Adipose tissue (tissue), 3 donors: ENCODE data around the gene SDR42E2. TPM values are rescaled to one million over a fixed set of nuclear protein-coding genes. Genes with fewer than 3 reads are reported as not detected.

Experiments
- H3K27ac ChIP-seq: one replicate; pipeline ENCODE4 v1.5.1; 2013; ENCODE audit warnings: low read depth, low read length
- WGBS, 3 donors: extraction: QIAGEN DNeasy Blood & Tissue Kit; methylation state at CpG; one replicate each; pipeline ENCODE4 v1.1.7; 2013; 5-methylcytosine and 5-hydroxymethylcytosine counted together
- polyA plus RNA-seq, 3 donors: library from polyadenylated mRNA; stranded (reverse); fragments of 200-250 nt; gene quantifications; one replicate each; pipeline ENCODE4 v1.2.3, GENCODE V29; 2013
- donor health status: healthy with polysubstance abuse.
- donor health status: Bipolar disorder and iron deficiency.
- donor health status: healthy.

The SDR42E2 gene
- polyA plus RNA-seq, 3 donors = not detected

- H3K27ac ChIP-seq = no peak overlapping the region
- 90 to 98% (median 93%) methylated on average over 2 of the region's 2 CpGs for WGBS, 3 donors
Observed at GRCh38 chr16:22222006-22222405, 59.7 kb downstream of the SDR42E2 start.

- no peak overlapping the region for H3K27ac ChIP-seq
- WGBS, 3 donors = 84 to 93% (median 90%) methylated on average over 1 of the region's 1 CpG
Observed at GRCh38 chr16:22222998-22223397, 60.7 kb downstream of the SDR42E2 start.

DNA sequence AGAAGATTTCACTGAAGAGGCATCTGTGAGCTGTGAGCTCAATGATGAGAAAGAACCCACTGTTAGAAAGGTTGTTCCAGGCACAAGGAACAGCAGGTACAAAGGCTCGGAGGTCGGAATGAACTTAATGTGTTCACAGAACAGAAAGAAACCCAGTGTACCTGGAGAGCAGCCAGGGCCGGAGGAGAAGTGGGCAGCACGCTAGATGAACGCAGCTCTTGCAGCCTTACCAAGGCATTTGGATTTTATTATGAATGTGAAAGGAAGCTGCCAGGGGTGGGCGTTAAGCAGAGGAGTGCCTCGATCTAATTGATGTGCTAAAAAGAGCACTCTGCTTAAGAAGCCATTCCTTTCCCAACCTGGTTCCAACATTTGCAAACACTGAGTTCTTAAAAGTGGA lies 62.8 kb downstream of the SDR42E2 start:
- WGBS, 3 donors = 61 to 84% (median 61%) methylated on average over 7 of the region's 7 CpGs
- H3K27ac ChIP-seq = no peak overlapping the region

DNA sequence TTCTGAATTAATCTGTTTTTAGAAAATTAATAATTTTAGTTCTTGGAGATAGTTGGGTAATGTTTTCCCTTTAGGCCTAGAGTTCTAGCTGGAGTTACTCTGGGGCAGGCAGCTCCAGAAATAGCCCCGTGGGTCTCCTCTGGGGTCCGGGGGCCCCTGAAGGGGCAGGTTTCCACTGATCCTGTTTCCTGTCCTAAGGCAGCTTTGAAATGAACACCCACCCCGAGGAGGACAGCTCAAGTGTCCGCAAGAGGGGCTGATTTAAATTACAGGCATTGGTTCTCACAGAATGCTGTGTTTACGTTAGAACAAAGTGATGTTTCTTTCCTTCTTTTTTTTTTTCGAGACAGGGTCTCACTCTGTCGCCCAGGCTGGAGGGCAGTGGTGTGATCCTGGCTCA lies 67.6 kb downstream of the SDR42E2 start:
- no peak overlapping the region for H3K27ac ChIP-seq
- 60 to 70% (median 67%) methylated on average over 7 of the region's 7 CpGs for WGBS, 3 donors

DNA sequence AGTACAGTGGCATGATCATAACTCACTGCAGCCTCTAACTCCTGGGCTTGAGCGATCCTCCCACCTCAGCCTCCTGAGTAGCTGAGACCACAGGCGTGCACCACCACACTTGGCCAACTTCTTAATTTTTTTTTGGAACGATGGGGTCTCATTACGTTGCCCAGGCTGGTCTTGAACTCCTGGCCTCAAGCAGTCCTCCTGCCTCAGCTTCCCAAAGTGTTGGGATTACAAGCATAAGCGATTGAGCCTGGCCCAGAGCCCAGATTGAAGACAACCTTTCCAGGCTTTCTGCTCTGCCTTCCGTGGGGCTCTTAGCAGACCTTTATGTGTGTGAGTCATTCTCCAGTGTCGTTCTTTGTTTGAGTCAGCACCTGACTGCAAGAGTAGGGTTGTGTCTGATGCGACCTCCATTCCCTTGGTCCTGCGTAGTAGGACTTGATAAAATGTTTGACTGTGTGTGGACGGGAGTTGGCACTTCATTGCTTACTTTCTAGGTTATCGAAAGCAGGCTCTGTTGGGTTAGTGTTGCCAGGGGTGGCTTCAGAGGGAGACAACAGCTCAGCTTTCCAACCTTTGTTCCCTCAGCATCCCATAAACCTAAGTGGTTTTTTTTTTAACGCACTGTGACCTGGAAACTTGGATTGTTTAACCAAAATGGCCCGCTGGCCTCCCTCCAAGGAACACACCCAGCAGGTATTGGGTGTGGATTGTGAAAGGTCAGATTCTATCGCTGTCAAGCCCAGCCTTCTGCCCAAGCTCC lies 70.2 kb downstream of the SDR42E2 start:
- WGBS, 3 donors = 47 to 78% (median 75%) methylated on average over 14 of the region's 14 CpGs
- no peak overlapping the region for H3K27ac ChIP-seq

DNA sequence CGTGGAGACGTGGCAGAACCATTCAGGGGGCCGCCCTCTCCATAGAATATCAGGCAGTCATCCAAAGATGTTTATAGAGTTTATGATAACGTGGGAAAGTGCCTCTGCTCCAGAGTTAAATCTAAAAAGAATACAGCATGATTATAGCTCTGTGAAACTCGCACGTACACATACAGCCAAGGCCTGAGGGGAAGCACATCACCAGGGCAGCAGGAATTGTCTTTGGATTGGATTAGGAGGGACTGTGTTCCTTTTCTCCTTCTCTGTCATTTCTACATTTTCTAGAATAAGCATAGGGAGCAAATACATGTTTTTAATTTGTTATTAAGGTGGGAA lies 70.7 kb downstream of the SDR42E2 start:
- WGBS, 3 donors = 36 to 71% (median 62%) methylated on average over 6 of the region's 6 CpGs
- H3K27ac ChIP-seq = no peak overlapping the region

DNA sequence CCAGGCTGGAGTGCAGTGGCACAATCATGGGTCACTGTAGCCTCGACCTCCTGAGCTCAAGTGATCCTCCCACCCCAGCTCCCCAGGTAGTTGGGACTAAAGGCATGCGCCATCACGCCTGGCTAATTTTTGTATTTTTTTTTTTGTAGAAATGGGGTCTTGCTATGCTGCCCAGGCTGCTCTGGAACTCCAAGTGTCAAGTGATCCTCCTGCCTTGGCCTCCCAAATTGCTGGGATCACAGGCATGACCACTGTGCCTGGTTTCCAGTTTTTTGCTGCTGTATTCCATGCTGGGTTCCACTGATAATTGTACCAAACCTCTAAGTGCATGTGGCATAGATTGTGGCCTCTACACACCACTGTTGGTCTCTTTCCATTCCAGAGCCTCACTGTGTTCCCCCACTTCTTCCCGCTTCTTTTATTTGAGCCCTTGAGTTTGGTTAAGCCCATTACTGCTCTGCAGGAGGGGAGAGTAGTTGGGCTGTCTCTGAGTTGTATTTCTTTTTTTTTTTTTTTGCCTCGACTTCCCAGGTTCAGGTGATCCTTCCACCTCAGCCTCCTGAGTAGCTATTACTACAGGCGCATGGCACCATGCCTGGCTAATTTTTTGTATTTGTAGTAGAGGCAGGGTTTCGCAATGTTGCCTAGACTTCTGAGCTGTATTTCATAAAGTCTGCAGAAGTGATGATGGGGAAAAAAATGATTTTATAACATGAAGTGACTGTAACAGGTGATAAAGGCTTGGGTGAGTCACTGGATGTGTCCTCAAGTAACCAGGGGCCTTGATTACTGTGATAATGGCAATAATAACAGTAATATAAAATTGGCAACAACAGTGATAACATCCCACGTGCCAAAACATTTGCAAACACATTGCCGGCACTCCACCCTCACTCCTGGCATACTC lies 73.8 kb downstream of the SDR42E2 start:
- no peak overlapping the region for H3K27ac ChIP-seq
- 71 to 79% (median 75%) methylated on average over 9 of the region's 9 CpGs for WGBS, 3 donors

DNA sequence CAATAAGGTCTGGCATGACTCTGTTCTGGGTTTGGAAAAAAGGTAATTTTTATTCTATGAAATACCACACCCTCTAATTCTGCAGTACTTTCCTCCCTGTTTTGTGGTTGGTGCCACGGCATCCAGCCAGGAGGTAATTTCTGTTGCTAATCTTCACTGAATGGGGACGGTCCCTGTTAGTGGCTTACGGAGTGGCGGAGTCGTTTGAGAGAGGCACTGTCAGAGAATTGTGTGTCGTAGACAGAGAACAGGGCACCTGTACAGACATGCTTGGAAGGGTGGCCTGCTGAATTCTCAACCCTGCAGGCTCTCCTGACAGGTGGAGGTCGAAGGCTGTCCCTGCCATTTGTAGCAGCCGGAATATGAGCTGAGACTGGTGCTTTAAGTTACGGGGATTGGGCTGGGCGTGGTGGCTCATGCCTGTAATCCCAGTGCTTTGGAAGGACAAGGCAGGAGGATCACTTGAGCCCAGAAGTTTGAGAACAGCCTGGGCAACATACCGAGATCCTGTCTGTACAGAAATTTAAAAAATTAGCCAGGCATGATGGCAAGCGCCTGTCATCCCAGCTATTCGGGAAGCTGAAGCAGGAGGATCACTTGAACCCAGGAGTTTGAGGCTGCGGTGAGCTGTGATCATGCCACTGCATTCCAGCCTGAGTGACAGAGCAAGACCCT lies 77.0 kb downstream of the SDR42E2 start:
- no peak overlapping the region for H3K27ac ChIP-seq
- 78 to 92% (median 79%) methylated on average over 14 of the region's 14 CpGs for WGBS, 3 donors

DNA sequence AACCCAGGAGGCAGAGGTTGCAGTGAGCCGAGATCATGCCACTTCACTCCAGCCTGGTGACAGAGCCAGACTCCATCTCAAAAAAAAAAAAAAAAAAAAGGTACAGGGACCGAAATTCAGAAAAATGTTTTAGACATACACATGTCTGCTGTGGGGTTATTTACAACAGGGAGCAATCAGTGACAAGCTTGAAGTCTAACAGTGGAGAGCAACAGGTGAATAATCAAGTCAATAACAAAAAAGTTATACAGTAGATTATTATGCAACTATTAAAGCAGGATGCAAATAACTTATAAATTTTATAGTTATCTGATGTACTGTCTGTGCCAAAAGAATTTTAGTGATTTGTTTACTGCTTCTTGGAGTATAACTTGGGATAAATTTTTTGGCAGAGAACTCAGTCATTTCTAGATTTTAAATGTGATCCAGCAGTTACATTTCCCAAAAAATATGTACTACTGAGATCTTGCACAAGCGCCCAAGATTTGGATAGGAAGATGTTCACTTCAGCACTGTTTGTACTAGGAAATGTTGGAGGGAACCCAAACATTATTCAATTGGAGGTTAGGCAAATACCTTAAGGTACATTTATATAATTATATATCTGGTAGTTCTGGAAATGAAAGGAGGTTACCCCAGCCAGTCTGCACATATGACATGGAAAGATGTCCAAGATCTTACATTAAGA lies 77.9 kb downstream of the SDR42E2 start:
- 36 to 77% (median 51%) methylated on average over 3 of the region's 3 CpGs for WGBS, 3 donors
- no peak overlapping the region for H3K27ac ChIP-seq

Other genes starting within 250 kb of the SDR42E2 start
- gene UQCRC2, start 209.1 kb upstream of the SDR42E2 start, polyA plus RNA-seq = 100 to 1,000 TPM in 2 of 3 donors, 10 to 100 TPM in 1; 93.8 to 219 (median 138) TPM
- gene PDZD9, start 161.4 kb upstream of the SDR42E2 start, polyA plus RNA-seq = not detected
- 10 to 100 TPM in 1 of 3 donors, 1 to 10 TPM in 2; 4.7 to 10.0 (median 9.9) TPM for gene MOSMO, start 154.4 kb upstream of the SDR42E2 start, polyA plus RNA-seq
- gene VWA3A, start 70.0 kb upstream of the SDR42E2 start, polyA plus RNA-seq = under 1 TPM; 0.03 to 0.34 (median 0.13) TPM
- gene EEF2K, start 43.8 kb downstream of the SDR42E2 start, polyA plus RNA-seq = 10 to 100 TPM in 1 of 3 donors, 1 to 10 TPM in 2; 7.1 to 14.1 (median 9.0) TPM
- gene POLR3E, start 134.9 kb downstream of the SDR42E2 start, polyA plus RNA-seq = 10 to 100 TPM; 19.1 to 29.3 (median 24.3) TPM
- 10 to 100 TPM in 2 of 3 donors, 1 to 10 TPM in 1; 4.8 to 18.9 (median 14.6) TPM for gene CDR2, start 212.1 kb downstream of the SDR42E2 start, polyA plus RNA-seq